ENCODE measurements around the gene ZNF488. TPM values are rescaled to one million over a fixed set of nuclear protein-coding genes. Genes with fewer than 3 reads are reported as not detected.

ZNF488 gene
- total RNA-seq, 1 donor from 2014 or later, result 4.9 TPM

- Mint-ChIP-seq H3K9me3 (no peaks in the 10 kb centered on the region), H3K4me3 (no peak overlapping the region), H3K4me1 (ENCODE audit: unreplicated experiment) (peaks cover 19% of the 10 kb centered on the region), H3K27me3 (peaks cover 4% of the 10 kb centered on the region), H3K27ac (peak overlapping the region; percentile 82), H3K36me3 (no peaks in the 10 kb centered on the region)
- no peak for TF ChIP-seq CTCF (conservative IDR thresholded peaks at IDR 0.05)
- no peak for DNase-seq (ENCODE audit: extremely low spot score, unreplicated experiment)
These were observed 57.7 kb downstream of the ZNF488 start for GRCh38 chr10:47326306-47326926.

GRCh38 chr10:47325303-47326291 lies 58.5 kb downstream of the ZNF488 start:
- Mint-ChIP-seq H3K36me3 (no peaks in the 10 kb centered on the region), H3K4me1 (ENCODE audit: unreplicated experiment) (peaks cover 19% of the 10 kb centered on the region), H3K4me3 (no peak overlapping the region), H3K9me3 (no peaks in the 10 kb centered on the region), H3K27ac (peak overlapping the region; percentile 82), H3K27me3 (peaks cover 7% of the 10 kb centered on the region)
- DNase-seq (ENCODE audit: extremely low spot score, unreplicated experiment), result no peak
- no peak for TF ChIP-seq CTCF (conservative IDR thresholded peaks at IDR 0.05)

GRCh38 chr10:47323636-47324296 lies 60.3 kb downstream of the ZNF488 start:
- Mint-ChIP-seq H3K4me3 (peak overlapping the region; percentile 63), H3K4me1 (ENCODE audit: unreplicated experiment) (peaks cover 19% of the 10 kb centered on the region), H3K9me3 (no peaks in the 10 kb centered on the region), H3K27ac (peak overlapping the region; percentile 92), H3K36me3 (no peaks in the 10 kb centered on the region), H3K27me3 (peaks cover 7% of the 10 kb centered on the region)
- TF ChIP-seq CTCF (conservative IDR thresholded peaks at IDR 0.05), result no peak
- no peak for DNase-seq (ENCODE audit: extremely low spot score, unreplicated experiment)

- Mint-ChIP-seq H3K4me1 (ENCODE audit: unreplicated experiment) (peaks cover 19% of the 10 kb centered on the region), H3K27ac (peak overlapping the region; percentile 92), H3K4me3 (no peak overlapping the region), H3K9me3 (no peaks in the 10 kb centered on the region), H3K36me3 (no peaks in the 10 kb centered on the region), H3K27me3 (peaks cover 7% of the 10 kb centered on the region)
- no peak for DNase-seq (ENCODE audit: extremely low spot score, unreplicated experiment)
- TF ChIP-seq CTCF (conservative IDR thresholded peaks at IDR 0.05), result no peak
These were observed 61.0 kb downstream of the ZNF488 start for GRCh38 chr10:47323087-47323486.

- H3K27ac Mint-ChIP-seq, result peak within 1 kb of the TSS; percentile 92
- no peaks in the 10 kb centered on the region for H3K9me3 Mint-ChIP-seq
- peaks cover 21% of the 10 kb centered on the region for H3K4me1 Mint-ChIP-seq (ENCODE audit: unreplicated experiment)
- H3K4me3 Mint-ChIP-seq, result no peak within 1 kb of the TSS
- DNase-seq (ENCODE audit: extremely low spot score, unreplicated experiment), result no peak
- H3K36me3 Mint-ChIP-seq, result no peaks in the 10 kb centered on the region
- no peak for TF ChIP-seq CTCF (conservative IDR thresholded peaks at IDR 0.05)
- H3K27me3 Mint-ChIP-seq, result peaks cover 7% of the 10 kb centered on the region
These were observed 61.6 kb downstream of the ZNF488 start, which contains the start of gene GDF2 for GRCh38 chr10:47322300-47323061. TSS of gene GDF2 (plus strand) at chr10:47322454. CDS start at chr10:47322669, 215 bp downstream.

Data from type B pancreatic cell (in vitro differentiated cells).